Endothelial cell of umbilical vein (primary cell): ENCODE results near the gene CXCR2. TPM values are rescaled to one million over a fixed set of nuclear protein-coding genes. Genes with fewer than 3 reads are reported as not detected.
"Not testable (repeated sequence)": the region's sequence is repeated elsewhere in the genome, so short reads cannot be mapped to it uniquely, and the experiment has no call there.

ENCODE experiments used
- BruUV-seq: library from RNA; stranded (reverse); fragments of 400-500 nt; replicated peaks from 2 replicates; lab custom pipeline; 2021; lab: Mats Ljungman, UMichigan
- CTCF ChIA-PET: fragments of 300-600, 350-600 bp; sonication (Branson Sonifier 250); formaldehyde crosslinking; loops from one replicate; lab custom pipeline; 2021; ENCODE audit warnings: antibody characterized with exemption, inconsistent platforms; lab: Charles Lee
- POLR2A ChIA-PET: fragments of 300-600, 350-600 bp; sonication (Branson Sonifier 250); formaldehyde crosslinking; loops from one replicate; lab custom pipeline; 2021; ENCODE audit warnings: antibody characterized with exemption, inconsistent platforms; lab: Charles Lee
- DNase-seq: peaks from one replicate; pipeline ENCODE4 v3.0.0-alpha.2; 2011; ENCODE audit warnings: low read depth, low spot score
- FAIRE-seq: peaks from 2 replicates; lab custom pipeline; 2011; peaks lifted over from hg19 to GRCh38; lab: Jason Lieb, UNC
- H2AFZ ChIP-seq: 2 replicates; pipeline ENCODE4 v1.6.0; 2012; ENCODE audit warnings: low read depth, low read length, control low read depth, inconsistent platforms
- H3K27ac ChIP-seq: 2 replicates; pipeline ENCODE4 v1.5.1; 2011; ENCODE audit warnings: low read depth, mild to moderate bottlenecking, control low read depth, low read length, moderate library complexity; ENCODE audit not compliant: insufficient read depth
- H3K27me3 ChIP-seq, 2 experiments: 2 replicates each; pipeline versions ENCODE4 v1.6.0 to v1.6.1; 2011; ENCODE audit warnings: low read length in 2 of 2, mixed read lengths in 1 of 2; ENCODE audit not compliant: control insufficient read depth in 2 of 2, insufficient read depth in 2 of 2
- H3K36me3 ChIP-seq, 2 experiments: 2 replicates in 1 of 2; 3 replicates in 1 of 2; pipeline ENCODE4 v1.5.1; 2011; ENCODE audit warnings: low read length in 2 of 2, mild to moderate bottlenecking in 1 of 2, moderate library complexity in 1 of 2; ENCODE audit not compliant: control insufficient read depth in 2 of 2, insufficient read depth in 2 of 2; ENCODE audit errors: extremely low read depth in 1 of 2
- H3K4me1 ChIP-seq: 3 replicates; pipeline ENCODE4 v1.5.1; 2011; ENCODE audit warnings: mild to moderate bottlenecking, low read length; ENCODE audit not compliant: control insufficient read depth, insufficient read depth; ENCODE audit errors: extremely low read depth
- H3K4me2 ChIP-seq: 2 replicates; pipeline ENCODE4 v1.6.1; 2011; ENCODE audit warnings: low read length, control low read depth, mixed read lengths; ENCODE audit not compliant: insufficient read depth
- H3K4me3 ChIP-seq, 3 experiments: fragments of 200-600 bp in 1 of 3; sonication (generic), shearing (Covaris generic) in 1 of 3; replicated peaks in 1 of 3; 2 replicates each; pipeline ENCODE4 v1.5.1; 2011 to 2016; ENCODE audit warnings: control low read depth in 3 of 3, low read length in 3 of 3, mild to moderate bottlenecking in 2 of 3, inconsistent platforms in 1 of 3, low read depth in 1 of 3, moderate library complexity in 1 of 3; ENCODE audit not compliant: insufficient read depth in 1 of 3
- H3K79me2 ChIP-seq: 2 replicates; pipeline ENCODE4 v1.6.0; 2012; ENCODE audit warnings: low read length, inconsistent platforms; ENCODE audit not compliant: control insufficient read depth, insufficient read depth
- H3K9ac ChIP-seq: replicated peaks from 2 replicates; pipeline ENCODE3; 2011; ENCODE audit warnings: low read length, control low read depth; ENCODE audit not compliant: insufficient read depth; ENCODE audit errors: extremely low read depth
- H3K9me1 ChIP-seq: replicated peaks from 3 replicates; pipeline ENCODE4 v1.6.0; 2011; ENCODE audit warnings: mild to moderate bottlenecking, low read length; ENCODE audit not compliant: control insufficient read depth, insufficient read depth; ENCODE audit errors: extremely low read depth
- H3K9me3 ChIP-seq: replicated peaks from 2 replicates; pipeline ENCODE4 v1.5.1; 2012; ENCODE audit warnings: low read length, inconsistent platforms; ENCODE audit not compliant: control insufficient read depth, insufficient read depth
- H4K20me1 ChIP-seq: replicated peaks from 2 replicates; pipeline ENCODE3; 2011; ENCODE audit warnings: mild to moderate bottlenecking, low read length; ENCODE audit not compliant: control insufficient read depth, insufficient read depth; ENCODE audit errors: extremely low read depth
- dilution Hi-C: fragments of 300-500 bp; cut with MboI; formaldehyde crosslinking; loops from one replicate; pipeline ENCODE4 v1.15.0; 2019; ENCODE audit warnings: low sequenced_read_pairs; ENCODE audit not compliant: extremely low pct_ligation_motif_present
- intact Hi-C: fragments of 100-400 bp; cut with micrococcal nuclease; formaldehyde crosslinking; loops from one replicate; pipeline ENCODE4 v1.10.0; 2022
- polyA plus RNA-seq, 4 experiments: library from polyadenylated mRNA; depleted of rRNA in 3 of 4; stranded (reverse) in 3 of 4; unstranded in 1 of 4; fragments of >200 nt; gene quantifications; 2 replicates each; pipeline versions ENCODE4 v1.2.1 to v1.2.3, GENCODE V29; 2011 to 2012; ENCODE audit warnings: missing spikeins in 1 of 4
- total RNA-seq: library from RNA; stranded (reverse); gene quantifications from 2 replicates; pipeline ENCODE4 v1.2.3, GENCODE V29; 2021

The CXCR2 gene
- total and polyA plus RNA-seq, 2 donors (not counting 3 experiments of a cell fraction or from before 2014, with no cell fraction given): not detected

- intact Hi-C loops, BruUV-seq, POLR2A ChIA-PET, H3K4me1 ChIP-seq, H3K27ac ChIP-seq, H3K9me3 ChIP-seq, H3K36me3 ChIP-seq, H3K9me1 ChIP-seq, H3K79me2 ChIP-seq, H3K27me3 ChIP-seq, FAIRE-seq, H2AFZ ChIP-seq, H3K4me2 ChIP-seq, DNase-seq, H3K9ac ChIP-seq, H4K20me1 ChIP-seq, dilution Hi-C loops, H3K4me3 ChIP-seq: not testable (repeated sequence)
- CTCF ChIA-PET: interaction anchor here (1.1 kb wide), 1 partner anchor 61 kb away, joined by 3 read pairs; no protein-coding TSS in a partner anchor
Measured at GRCh38 chr2:218108834-218109233, 17.0 kb upstream of the CXCR2 start.

DNA sequence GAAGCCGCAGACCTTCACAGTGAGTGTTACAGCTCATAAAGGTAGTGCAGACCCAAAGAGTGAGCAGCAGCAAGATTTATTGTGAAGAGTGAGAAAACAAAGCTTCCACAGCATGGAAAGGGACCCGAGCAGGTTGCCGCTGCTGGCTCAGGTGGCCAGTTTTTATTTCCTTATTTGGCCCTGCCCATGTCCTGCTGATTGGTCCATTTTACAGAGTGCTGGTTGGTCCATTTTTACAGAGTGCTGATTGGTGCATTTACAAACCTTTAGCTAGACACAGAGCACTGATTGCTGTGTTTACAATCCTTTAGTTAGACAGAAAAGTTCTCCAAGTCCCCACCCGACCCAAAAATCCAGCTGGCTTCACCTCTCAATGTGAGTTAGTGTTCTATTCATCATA is 4.0 kb upstream of the CXCR2 start:
- H3K27me3 ChIP-seq, intact Hi-C loops, H3K9me3 ChIP-seq, H2AFZ ChIP-seq, H3K9ac ChIP-seq, dilution Hi-C loops, H3K79me2 ChIP-seq, BruUV-seq, H3K27ac ChIP-seq, H3K4me3 ChIP-seq, H4K20me1 ChIP-seq, H3K4me1 ChIP-seq, H3K36me3 ChIP-seq, H3K4me2 ChIP-seq, DNase-seq, POLR2A ChIA-PET, H3K9me1 ChIP-seq, FAIRE-seq: not testable (repeated sequence)
- CTCF ChIA-PET: interaction anchor here (1.0 kb wide), 1 partner anchor 11 kb away, joined by 4 read pairs; no protein-coding TSS in a partner anchor

- H3K9me3 ChIP-seq, DNase-seq, POLR2A ChIA-PET, FAIRE-seq, H3K27me3 ChIP-seq, H4K20me1 ChIP-seq, BruUV-seq, H3K27ac ChIP-seq, H3K79me2 ChIP-seq, dilution Hi-C loops, H3K36me3 ChIP-seq, H3K4me1 ChIP-seq, H3K9me1 ChIP-seq, H2AFZ ChIP-seq, H3K9ac ChIP-seq, H3K4me3 ChIP-seq, intact Hi-C loops, H3K4me2 ChIP-seq: not testable (repeated sequence)
- CTCF ChIA-PET: interaction anchor here (1.0 kb wide), 1 partner anchor 11 kb away, joined by 4 read pairs; no protein-coding TSS in a partner anchor
Measured at GRCh38 chr2:218122286-218122685, 3.5 kb upstream of the CXCR2 start.
